Thyroid gland (tissue), 4 donors: ENCODE data around the gene P2RX7.

Experiments
- CTCF ChIP-seq, 6 experiments: fragments of 200-600 bp in 3 of 6; fragments of 450-650 bp in 3 of 6; sonication (generic) in 3 of 6; IDR thresholded peaks; one replicate each; pipeline ENCODE4 v1.5.1; 2016 to 2019; ENCODE audit warnings: antibody characterized with exemption in 6 of 6, mild to moderate bottlenecking in 2 of 6, inconsistent platforms in 1 of 6, moderate library complexity in 1 of 6
- POLR2A ChIP-seq, 2 donors: fragments of 450-650 bp; IDR thresholded peaks; one replicate each; pipeline ENCODE4 v1.6.1; 2017; ENCODE audit warnings: antibody characterized with exemption in 2 of 2, mild to moderate bottlenecking in 2 of 2, moderate library complexity in 1 of 2

GRCh38 chr12:121158085-121158484 lies 25.4 kb downstream of the P2RX7 start:
- TF ChIP-seq CTCF (IDR thresholded peaks at IDR 0.05) (no peak), POLR2A (IDR thresholded peaks at IDR 0.05) (no peak)
